ENCODE data around the gene GATAD2B.

- TF ChIP-seq CTCF (conservative IDR thresholded peaks at IDR 0.05 in 1 of 2, IDR thresholded peaks at IDR 0.05 in 1 of 2; ENCODE audit: low read depth in 1 of 2, low read length in 2 of 2) (no peak), EZH2 (IDR thresholded peaks at IDR 0.05; ENCODE audit: low read length, missing control alignments) (no peak)
Measured at GRCh38 chr1:153954826-153955225, 32.1 kb upstream of the GATAD2B start.

Measured in fibroblast of lung (primary cell).